Caco-2 (cell line): ENCODE data around the gene ATP13A4. TPM values are rescaled to one million over a fixed set of nuclear protein-coding genes. Genes with fewer than 3 reads are reported as not detected.

ENCODE experiments used
- BruUV-seq: library from RNA; stranded (reverse); fragments of 400-500 nt; replicated peaks from 2 replicates; lab custom pipeline; 2021; lab: Mats Ljungman, UMichigan
- CTCF ChIA-PET: fragments of 300-600 bp; sonication (Branson Sonifier 250); formaldehyde crosslinking; loops from one replicate; lab custom pipeline; 2022; ENCODE audit warnings: antibody characterized with exemption; lab: Charles Lee
- POLR2A ChIA-PET: fragments of 300-600 bp; sonication (Branson Sonifier 250); formaldehyde crosslinking; loops from one replicate; lab custom pipeline; 2022; ENCODE audit warnings: antibody characterized with exemption; lab: Charles Lee
- DNase-seq, 2 experiments: peaks; one replicate each; pipeline versions ENCODE4 v3.0.0 to v3.0.0-alpha.2; 2020 to 2022
- H3K27me3 ChIP-seq: replicated peaks from 2 replicates; pipeline ENCODE4 v1.6.0; 2011; ENCODE audit warnings: low read length; ENCODE audit not compliant: control insufficient read depth, insufficient read depth
- H3K36me3 ChIP-seq: 2 replicates; pipeline ENCODE4 v1.5.1; 2011; ENCODE audit warnings: low read length; ENCODE audit not compliant: control insufficient read depth, insufficient read depth
- H3K4me1 ChIP-seq: fragments of 250-450 bp; sonication (Bioruptor Pico); 2 replicates; pipeline ENCODE4 v1.5.1; 2020; ENCODE audit warnings: mild to moderate bottlenecking
- H3K4me3 ChIP-seq: 2 replicates; pipeline ENCODE4 v1.5.1; 2011; ENCODE audit warnings: low read depth, mild to moderate bottlenecking, control low read depth, low read length
- H3K9me3 ChIP-seq: fragments of 250-450 bp; sonication (Bioruptor Pico); 2 replicates; pipeline ENCODE4 v1.5.1; 2020; ENCODE audit warnings: mild to moderate bottlenecking, moderate library complexity
- H3K27ac Mint-ChIP-seq: one replicate; pipeline ENCODE4 v1.8.0; 2022; ENCODE audit warnings: mixed read lengths; ENCODE audit not compliant: unreplicated experiment
- H3K27me3 Mint-ChIP-seq: one replicate; pipeline ENCODE4 v1.8.0; 2022; ENCODE audit warnings: mixed read lengths; ENCODE audit not compliant: insufficient read depth, unreplicated experiment
- H3K36me3 Mint-ChIP-seq: one replicate; pipeline ENCODE4 v1.8.0; 2022; ENCODE audit warnings: mild to moderate bottlenecking, mixed read lengths; ENCODE audit not compliant: insufficient read depth, unreplicated experiment
- H3K4me1 Mint-ChIP-seq: one replicate; pipeline ENCODE4 v1.8.0; 2022; ENCODE audit warnings: low read depth, mixed read lengths; ENCODE audit not compliant: unreplicated experiment
- H3K4me3 Mint-ChIP-seq: one replicate; pipeline ENCODE4 v1.8.0; 2022; ENCODE audit warnings: mild to moderate bottlenecking, moderate library complexity, mixed read lengths; ENCODE audit not compliant: unreplicated experiment
- H3K9me3 Mint-ChIP-seq: one replicate; pipeline ENCODE4 v1.8.0; 2022; ENCODE audit warnings: mixed read lengths; ENCODE audit not compliant: unreplicated experiment
- intact Hi-C: fragments of 100-400 bp; cut with micrococcal nuclease; formaldehyde crosslinking; loops from one replicate; pipeline ENCODE4 v1.10.0; 2022; ENCODE audit not compliant: unreplicated experiment
- total RNA-seq: library from RNA; stranded (reverse); gene quantifications from 2 replicates; pipeline ENCODE4 v1.2.3, GENCODE V29; 2022
- TF ChIP-seq, protein P1 (sequence below), 2 experiments: fragments of 200-600 bp in 1 of 2; IDR thresholded peaks; 1 replicate in 1 of 2; 2 replicates in 1 of 2; pipeline versions ENCODE4 v1.5.1 to v1.8.0; 2011 to 2022; ENCODE audit warnings: antibody characterized with exemption in 1 of 2, control low read depth in 1 of 2, inconsistent platforms in 1 of 2, low read depth in 1 of 2, low read length in 1 of 2, mild to moderate bottlenecking in 1 of 2, moderate library complexity in 1 of 2; ENCODE audit not compliant: insufficient read depth in 1 of 2, severe bottlenecking in 1 of 2, unreplicated experiment in 1 of 2

The ATP13A4 gene
- total RNA-seq, 1 experiment from 2014 or later: 1.4 TPM

DNA sequence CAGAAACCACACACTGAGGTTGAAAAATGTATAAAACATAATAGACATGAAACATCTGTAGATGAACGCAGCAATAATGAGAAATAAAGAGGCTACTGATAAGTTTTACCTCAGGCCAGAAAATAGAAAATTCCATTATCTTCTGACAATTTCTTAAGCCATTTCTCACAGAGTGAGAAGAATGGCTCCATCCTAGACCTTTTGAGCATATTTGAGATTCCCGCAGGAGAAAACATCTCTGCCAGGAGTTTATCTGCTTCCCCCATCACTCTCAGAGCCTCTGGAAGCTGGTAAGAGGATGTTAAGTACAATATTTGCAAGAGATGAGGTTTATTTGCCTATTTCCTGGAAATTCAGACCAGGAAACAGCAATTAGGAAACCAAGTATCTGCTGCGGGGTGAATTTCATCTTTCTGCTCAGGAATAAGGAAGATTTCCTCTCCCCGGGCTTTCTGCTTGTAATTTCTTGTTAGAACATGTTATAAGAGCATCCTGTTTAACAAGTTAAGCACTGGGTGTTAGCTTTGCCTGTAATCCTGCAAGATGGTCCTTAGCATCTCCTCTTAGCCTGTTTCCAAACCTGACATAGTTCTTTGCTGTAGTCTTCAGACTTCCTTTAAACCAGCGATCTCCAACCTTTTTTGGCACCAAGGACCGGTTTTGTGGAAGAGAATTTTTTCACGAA lies 54.8 kb downstream of the ATP13A4 start:
- H3K4me1 ChIP-seq: peaks cover 17% of the 10 kb centered on the region; the same call in 1 of the 2 replicates
- Mint-ChIP-seq H3K36me3 (no peaks in the 10 kb centered on the region), H3K4me1 (no peaks in the 10 kb centered on the region), H3K9me3 (no peaks in the 10 kb centered on the region), H3K27me3 (peaks cover 4% of the 10 kb centered on the region), H3K4me3 (no peak overlapping the region), H3K27ac (no peak overlapping the region)
- CTCF ChIA-PET: no interaction called here
- POLR2A ChIA-PET: no interaction called here
- intact Hi-C loops: no loop called here
- H3K27me3 ChIP-seq: no peaks in the 10 kb centered on the region
- DNase-seq: no peak
- TF ChIP-seq, protein P1, sequence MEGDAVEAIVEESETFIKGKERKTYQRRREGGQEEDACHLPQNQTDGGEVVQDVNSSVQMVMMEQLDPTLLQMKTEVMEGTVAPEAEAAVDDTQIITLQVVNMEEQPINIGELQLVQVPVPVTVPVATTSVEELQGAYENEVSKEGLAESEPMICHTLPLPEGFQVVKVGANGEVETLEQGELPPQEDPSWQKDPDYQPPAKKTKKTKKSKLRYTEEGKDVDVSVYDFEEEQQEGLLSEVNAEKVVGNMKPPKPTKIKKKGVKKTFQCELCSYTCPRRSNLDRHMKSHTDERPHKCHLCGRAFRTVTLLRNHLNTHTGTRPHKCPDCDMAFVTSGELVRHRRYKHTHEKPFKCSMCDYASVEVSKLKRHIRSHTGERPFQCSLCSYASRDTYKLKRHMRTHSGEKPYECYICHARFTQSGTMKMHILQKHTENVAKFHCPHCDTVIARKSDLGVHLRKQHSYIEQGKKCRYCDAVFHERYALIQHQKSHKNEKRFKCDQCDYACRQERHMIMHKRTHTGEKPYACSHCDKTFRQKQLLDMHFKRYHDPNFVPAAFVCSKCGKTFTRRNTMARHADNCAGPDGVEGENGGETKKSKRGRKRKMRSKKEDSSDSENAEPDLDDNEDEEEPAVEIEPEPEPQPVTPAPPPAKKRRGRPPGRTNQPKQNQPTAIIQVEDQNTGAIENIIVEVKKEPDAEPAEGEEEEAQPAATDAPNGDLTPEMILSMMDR (IDR thresholded peaks at IDR 0.05; ENCODE audit: insufficient read depth in 1 of 2, low read depth in 1 of 2, low read length in 1 of 2, severe bottlenecking in 1 of 2, unreplicated experiment in 1 of 2): no peak
- H3K36me3 ChIP-seq: no peaks in the 10 kb centered on the region
- BruUV-seq: no TSS peak
- H3K4me3 ChIP-seq: no peak overlapping the region
- H3K9me3 ChIP-seq: no peaks in the 10 kb centered on the region

DNA sequence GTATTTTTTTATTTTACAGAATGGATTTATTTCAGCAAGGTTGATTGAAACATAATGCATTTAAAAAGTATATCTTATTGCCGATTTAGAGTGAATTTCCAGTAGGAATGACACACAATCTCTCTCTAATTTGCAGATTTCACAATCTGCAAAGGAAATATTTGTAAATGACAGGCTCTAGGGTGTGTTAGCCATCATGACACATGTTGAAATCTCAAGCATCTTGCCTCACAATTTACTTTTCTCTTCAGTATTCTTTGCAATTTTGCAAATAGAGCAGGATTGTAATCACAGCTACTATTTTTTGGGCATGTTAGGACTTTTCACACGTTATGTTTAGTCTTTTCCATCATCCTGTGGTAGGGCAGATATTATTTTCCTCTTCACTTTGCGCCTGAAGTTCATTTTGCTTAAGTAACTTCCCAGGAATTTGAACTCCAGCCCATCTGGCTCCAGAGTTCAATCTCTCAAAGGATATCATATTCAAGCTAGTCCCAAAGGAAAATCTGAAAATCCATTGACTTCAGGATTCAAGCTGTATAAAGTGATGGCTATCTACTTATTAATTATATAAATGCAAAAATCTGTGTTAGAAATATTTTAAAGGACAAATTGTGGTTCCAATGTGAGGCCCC lies 55.4 kb downstream of the ATP13A4 start:
- Histone ChIP-seq H3K4me3 (no peak overlapping the region), H3K36me3 (no peaks in the 10 kb centered on the region), H3K9me3 (0 out of 2 replicates have a peak, but pooled peaks cover 3% of the 10 kb centered on the region), H3K4me1 (peaks cover 17% of the 10 kb centered on the region; the same call in 1 of the 2 replicates), H3K27me3 (no peaks in the 10 kb centered on the region)
- intact Hi-C loops: no loop called here
- no peaks in the 10 kb centered on the region for H3K4me1 Mint-ChIP-seq
- CTCF ChIA-PET: no interaction called here
- H3K9me3 Mint-ChIP-seq: no peaks in the 10 kb centered on the region
- H3K36me3 Mint-ChIP-seq: no peaks in the 10 kb centered on the region
- peaks cover 4% of the 10 kb centered on the region for H3K27me3 Mint-ChIP-seq
- no peak overlapping the region for H3K27ac Mint-ChIP-seq
- POLR2A ChIA-PET: no interaction called here
- H3K4me3 Mint-ChIP-seq: no peak overlapping the region
- DNase-seq: no peak
- BruUV-seq: no TSS peak
- TF ChIP-seq, protein P1 (IDR thresholded peaks at IDR 0.05; ENCODE audit: insufficient read depth in 1 of 2, low read depth in 1 of 2, low read length in 1 of 2, severe bottlenecking in 1 of 2, unreplicated experiment in 1 of 2): no peak

DNA sequence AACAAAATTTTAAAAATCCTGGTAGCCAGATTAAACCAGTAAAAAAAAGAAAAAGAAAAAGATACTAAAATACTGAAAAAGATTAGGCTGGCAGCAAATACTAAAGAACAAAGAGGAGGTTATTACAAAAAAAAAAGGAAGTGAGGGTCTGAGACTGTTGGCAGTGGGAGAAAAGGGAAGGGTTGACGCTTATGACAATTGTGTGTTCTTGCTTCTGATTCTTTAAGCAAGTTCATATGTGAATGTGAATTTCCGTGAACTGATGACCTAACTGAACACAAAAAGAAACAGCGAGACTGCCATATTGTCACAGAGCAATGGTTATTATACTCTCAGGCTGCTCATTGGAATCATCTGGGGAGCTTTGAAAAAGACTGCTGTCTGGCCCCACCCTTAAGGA lies 56.5 kb downstream of the ATP13A4 start:
- ChIA-PET CTCF (no interaction called here), POLR2A (no interaction called here)
- DNase-seq: no peak
- 0 out of 2 replicates have a peak, but pooled peaks cover 3% of the 10 kb centered on the region for H3K9me3 ChIP-seq
- BruUV-seq: no TSS peak
- Mint-ChIP-seq H3K4me1 (no peaks in the 10 kb centered on the region), H3K9me3 (no peaks in the 10 kb centered on the region), H3K27ac (no peak overlapping the region), H3K27me3 (peaks cover 4% of the 10 kb centered on the region), H3K36me3 (no peaks in the 10 kb centered on the region), H3K4me3 (no peak overlapping the region)
- no peak overlapping the region for H3K4me3 ChIP-seq
- intact Hi-C loops: no loop called here
- H3K36me3 ChIP-seq: no peaks in the 10 kb centered on the region
- TF ChIP-seq, protein P1 (IDR thresholded peaks at IDR 0.05; ENCODE audit: insufficient read depth in 1 of 2, low read depth in 1 of 2, low read length in 1 of 2, severe bottlenecking in 1 of 2, unreplicated experiment in 1 of 2): no peak
- H3K27me3 ChIP-seq: no peaks in the 10 kb centered on the region
- peaks cover 10% of the 10 kb centered on the region; the same call in 1 of the 2 replicates for H3K4me1 ChIP-seq
